ENCODE results near the gene EFHC1. TPM values are rescaled to one million over a fixed set of nuclear protein-coding genes. Genes with fewer than 3 reads are reported as not detected.

EFHC1 gene
- total RNA-seq, 2 experiments from 2014 or later: 3.4 to 4.8 TPM

GRCh38 chr6:52500238-52501129 is 80.3 kb downstream of the EFHC1 start:
- H3K27ac Mint-ChIP-seq: no peak overlapping the region
- no peak overlapping the region for H3K27ac ChIP-seq (ENCODE audit: low read depth in 1 of 2, low read length in 2 of 2)
- CTCF ChIA-PET: no interaction called here

GRCh38 chr6:52502306-52503029 is 82.3 kb downstream of the EFHC1 start:
- H3K4me3 ChIP-seq (ENCODE audit: low read length): no peak overlapping the region
- no peaks in the 10 kb centered on the region for H3K9me3 Mint-ChIP-seq
- ChIA-PET POLR2A (no interaction called here), CTCF (no interaction called here)
- peaks cover 12% of the 10 kb centered on the region for H3K36me3 ChIP-seq (ENCODE audit: insufficient read depth, low read length)
- intact Hi-C loops (cut with DNase I, micrococcal nuclease): no loop called here
- ATAC-seq (ENCODE audit: poor library complexity) (no peak), DNase-seq (no peak)
- no peak overlapping the region for H3K27ac ChIP-seq (ENCODE audit: low read depth in 1 of 2, low read length in 2 of 2)
- H3K27ac Mint-ChIP-seq: no peak overlapping the region
- H3K4me1 ChIP-seq (ENCODE audit: insufficient read depth, low read length): no peaks in the 10 kb centered on the region
- no peak overlapping the region for H3K4me3 Mint-ChIP-seq
- no peaks in the 10 kb centered on the region for H3K27me3 ChIP-seq (ENCODE audit: control insufficient read depth in 1 of 2, insufficient read depth in 2 of 2, low read length in 2 of 2)
- peaks cover 47% of the 10 kb centered on the region for H3K36me3 Mint-ChIP-seq (ENCODE audit: low read depth)
- peaks cover 0 to 4% of the 10 kb centered on the region in 2 experiments for H3K9me3 ChIP-seq (ENCODE audit: control insufficient read depth in 1 of 2, insufficient read depth in 1 of 2, low read length in 2 of 2)
- H3K4me1 Mint-ChIP-seq (ENCODE audit: low read depth): no peaks in the 10 kb centered on the region
- no peak for TF ChIP-seq CTCF (IDR thresholded peaks at IDR 0.05)
- H3K27me3 Mint-ChIP-seq: no peaks in the 10 kb centered on the region

More at GRCh38 chr6:52500238-52501129, 80.3 kb downstream of the EFHC1 start:
- Histone ChIP-seq H3K9me3 (ENCODE audit: control insufficient read depth in 1 of 2, insufficient read depth in 1 of 2, low read length in 2 of 2) (peaks cover 0 to 4% of the 10 kb centered on the region in 2 experiments), H3K27me3 (ENCODE audit: control insufficient read depth in 1 of 2, insufficient read depth in 2 of 2, low read length in 2 of 2) (no peaks in the 10 kb centered on the region), H3K4me3 (ENCODE audit: low read length) (no peak overlapping the region), H3K36me3 (ENCODE audit: insufficient read depth, low read length) (peaks cover 3% of the 10 kb centered on the region), H3K4me1 (ENCODE audit: insufficient read depth, low read length) (no peaks in the 10 kb centered on the region)
- ATAC-seq (ENCODE audit: poor library complexity) (no peak), DNase-seq (no peak)
- no peak for TF ChIP-seq CTCF (IDR thresholded peaks at IDR 0.05)
- Mint-ChIP-seq H3K27me3 (no peaks in the 10 kb centered on the region), H3K4me3 (no peak overlapping the region), H3K4me1 (ENCODE audit: low read depth) (no peaks in the 10 kb centered on the region), H3K36me3 (ENCODE audit: low read depth) (peaks cover 27% of the 10 kb centered on the region), H3K9me3 (no peaks in the 10 kb centered on the region)
- POLR2A ChIA-PET: no interaction called here
- intact Hi-C loops (cut with DNase I, micrococcal nuclease): no loop called here

GRCh38 chr6:52503323-52503747 is 83.2 kb downstream of the EFHC1 start:
- Histone ChIP-seq H3K4me3 (ENCODE audit: low read length) (no peak overlapping the region), H3K27ac (ENCODE audit: low read depth in 1 of 2, low read length in 2 of 2) (no peak overlapping the region), H3K9me3 (ENCODE audit: control insufficient read depth in 1 of 2, insufficient read depth in 1 of 2, low read length in 2 of 2) (peaks cover 0 to 4% of the 10 kb centered on the region in 2 experiments), H3K4me1 (ENCODE audit: insufficient read depth, low read length) (no peaks in the 10 kb centered on the region), H3K36me3 (ENCODE audit: insufficient read depth, low read length) (peaks cover 16% of the 10 kb centered on the region), H3K27me3 (ENCODE audit: control insufficient read depth in 1 of 2, insufficient read depth in 2 of 2, low read length in 2 of 2) (no peaks in the 10 kb centered on the region)
- no peaks in the 10 kb centered on the region for H3K9me3 Mint-ChIP-seq
- peaks cover 56% of the 10 kb centered on the region for H3K36me3 Mint-ChIP-seq (ENCODE audit: low read depth)
- H3K27ac Mint-ChIP-seq: no peak overlapping the region
- no peaks in the 10 kb centered on the region for H3K4me1 Mint-ChIP-seq (ENCODE audit: low read depth)
- no peak for TF ChIP-seq CTCF (IDR thresholded peaks at IDR 0.05)
- ChIA-PET CTCF (no interaction called here), POLR2A (no interaction called here)
- no peak for ATAC-seq (ENCODE audit: poor library complexity)
- intact Hi-C loops (cut with DNase I, micrococcal nuclease): no loop called here
- DNase-seq: no peak
- H3K27me3 Mint-ChIP-seq: no peaks in the 10 kb centered on the region
- H3K4me3 Mint-ChIP-seq: no peak overlapping the region
